ENCODE data around the gene TMEM8B. TPM values are rescaled to one million over a fixed set of nuclear protein-coding genes. Genes with fewer than 3 reads are reported as not detected.
"Not testable (repeated sequence)": the region's sequence is repeated elsewhere in the genome, so short reads cannot be mapped to it uniquely, and the experiment has no call there.

TMEM8B gene
- total RNA-seq, 1 experiment from 2014 or later = 2.0 TPM

DNA sequence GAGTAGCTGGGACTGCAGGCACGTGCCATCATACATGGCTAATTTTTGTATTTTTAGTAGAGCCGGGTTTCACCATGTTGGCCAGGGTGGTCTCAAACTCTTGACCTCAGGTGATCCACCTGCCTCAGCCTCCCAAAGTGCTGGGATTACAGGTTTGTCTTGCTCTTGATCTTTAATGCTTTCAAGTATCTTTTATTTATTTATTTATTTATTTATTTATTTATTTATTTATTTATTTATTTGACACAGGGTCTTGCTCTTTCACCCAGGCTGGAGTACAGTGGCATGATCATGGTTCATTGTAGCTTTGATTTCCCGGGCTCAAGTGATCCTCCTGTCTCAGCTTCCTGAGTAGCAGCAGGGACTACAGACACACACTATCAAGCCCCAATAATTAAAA is 55.9 kb downstream of the TMEM8B start:
- H3K36me3 ChIP-seq (replicated peaks; ENCODE audit: control insufficient read depth, insufficient read depth, low read length); DNase-seq; H3K27me3 ChIP-seq (ENCODE audit: control insufficient read depth, insufficient read depth, low read length); H3K4me3 ChIP-seq (ENCODE audit: insufficient read depth, low read depth, low read length): not testable (repeated sequence)

GRCh38 chr9:35891646-35892045 is 62.6 kb downstream of the TMEM8B start:
- no peak overlapping the region for H3K4me3 ChIP-seq (ENCODE audit: insufficient read depth, low read depth, low read length)
- no peak for DNase-seq
- H3K36me3 ChIP-seq (replicated peaks; ENCODE audit: control insufficient read depth, insufficient read depth, low read length) = no peaks in the 10 kb centered on the region
- no peaks in the 10 kb centered on the region for H3K27me3 ChIP-seq (ENCODE audit: control insufficient read depth, insufficient read depth, low read length)

GRCh38 chr9:35892051-35892450 is 63.0 kb downstream of the TMEM8B start:
- DNase-seq = no peak
- Histone ChIP-seq H3K4me3 (ENCODE audit: insufficient read depth, low read depth, low read length) (no peak overlapping the region), H3K36me3 (replicated peaks; ENCODE audit: control insufficient read depth, insufficient read depth, low read length) (no peaks in the 10 kb centered on the region), H3K27me3 (ENCODE audit: control insufficient read depth, insufficient read depth, low read length) (no peaks in the 10 kb centered on the region)

DNA sequence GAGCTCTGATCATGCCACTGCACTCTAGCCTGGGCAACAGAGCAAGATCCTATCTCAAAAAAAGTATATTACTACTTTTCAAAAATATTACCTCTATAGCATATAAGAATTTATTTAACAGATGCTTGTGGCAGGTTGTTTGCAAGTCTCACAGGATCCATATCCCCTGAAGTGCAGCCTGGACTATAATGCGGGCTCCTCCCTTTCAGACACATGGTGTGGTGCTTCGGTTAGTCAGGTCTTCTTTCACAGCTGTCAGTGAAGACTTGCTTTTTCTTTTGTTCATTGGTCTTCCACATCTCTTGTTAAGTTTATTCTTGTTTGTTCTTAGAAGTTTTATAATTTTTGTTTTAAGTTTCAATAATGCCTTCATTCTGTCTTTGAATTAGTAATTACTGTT is 67.5 kb downstream of the TMEM8B start:
- no peak for DNase-seq
- H3K27me3 ChIP-seq (ENCODE audit: control insufficient read depth, insufficient read depth, low read length) = no peaks in the 10 kb centered on the region

DNA sequence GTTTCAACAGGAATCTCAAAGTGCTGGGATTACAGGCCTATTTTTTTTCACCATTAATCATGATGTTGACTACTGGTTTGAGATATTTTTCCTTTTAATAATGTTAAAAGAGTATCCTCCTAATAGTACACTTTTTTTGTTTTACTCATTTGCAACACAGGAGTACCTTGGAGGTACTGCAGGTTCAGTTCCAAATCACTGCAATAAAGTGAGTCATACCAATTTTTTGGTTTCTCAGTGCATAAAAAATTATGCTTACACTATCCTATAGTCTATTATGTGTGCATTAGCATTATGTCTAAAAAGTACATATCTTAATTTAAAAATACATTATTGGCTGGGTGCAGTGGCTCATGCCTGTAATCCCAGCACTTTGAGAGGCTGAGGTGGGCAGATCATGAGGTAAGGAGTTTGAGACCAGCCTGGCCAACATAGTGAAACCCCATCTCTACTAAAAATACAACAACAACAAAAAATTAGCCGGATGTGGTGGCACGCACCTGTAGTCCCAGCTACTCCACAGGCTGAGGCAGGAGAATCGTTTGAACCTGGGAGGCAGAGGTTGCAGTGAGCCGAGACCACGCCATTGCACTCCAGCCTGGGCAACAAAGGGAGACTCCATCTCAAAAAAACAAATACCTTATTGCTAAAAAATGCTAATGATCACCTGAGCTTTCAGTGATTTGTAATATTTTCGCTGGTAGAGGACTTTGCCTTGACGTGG is 68.5 kb downstream of the TMEM8B start:
- not testable (repeated sequence) for H3K27me3 ChIP-seq (ENCODE audit: control insufficient read depth, insufficient read depth, low read length); DNase-seq; H3K4me3 ChIP-seq (ENCODE audit: insufficient read depth, low read depth, low read length); H3K36me3 ChIP-seq (replicated peaks; ENCODE audit: control insufficient read depth, insufficient read depth, low read length)

More for the DNA sequence above, 67.5 kb downstream of the TMEM8B start:
- H3K36me3 ChIP-seq (replicated peaks; ENCODE audit: control insufficient read depth, insufficient read depth, low read length) = no peaks in the 10 kb centered on the region
- no peak overlapping the region for H3K4me3 ChIP-seq (ENCODE audit: insufficient read depth, low read depth, low read length)

GRCh38 chr9:35898337-35898736 is 69.3 kb downstream of the TMEM8B start:
- no peak for DNase-seq
- Histone ChIP-seq H3K36me3 (replicated peaks; ENCODE audit: control insufficient read depth, insufficient read depth, low read length) (no peaks in the 10 kb centered on the region), H3K4me3 (ENCODE audit: insufficient read depth, low read depth, low read length) (no peak overlapping the region), H3K27me3 (ENCODE audit: control insufficient read depth, insufficient read depth, low read length) (no peaks in the 10 kb centered on the region)

- no peak for DNase-seq
- Histone ChIP-seq H3K4me3 (ENCODE audit: insufficient read depth, low read depth, low read length) (no peak overlapping the region), H3K36me3 (replicated peaks; ENCODE audit: control insufficient read depth, insufficient read depth, low read length) (no peaks in the 10 kb centered on the region), H3K27me3 (ENCODE audit: control insufficient read depth, insufficient read depth, low read length) (no peaks in the 10 kb centered on the region)
Observed at GRCh38 chr9:35899021-35899420, 70.0 kb downstream of the TMEM8B start.

GRCh38 chr9:35903049-35903448 is 74.0 kb downstream of the TMEM8B start:
- no peak overlapping the region for H3K4me3 ChIP-seq (ENCODE audit: insufficient read depth, low read depth, low read length)
- H3K36me3 ChIP-seq (replicated peaks; ENCODE audit: control insufficient read depth, insufficient read depth, low read length) = no peaks in the 10 kb centered on the region
- H3K27me3 ChIP-seq (ENCODE audit: control insufficient read depth, insufficient read depth, low read length) = no peaks in the 10 kb centered on the region
- peak; percentile 69 for DNase-seq

- H3K4me3 ChIP-seq (ENCODE audit: insufficient read depth, low read depth, low read length) = no peak overlapping the region
- H3K27me3 ChIP-seq (ENCODE audit: control insufficient read depth, insufficient read depth, low read length) = no peaks in the 10 kb centered on the region
- no peaks in the 10 kb centered on the region for H3K36me3 ChIP-seq (replicated peaks; ENCODE audit: control insufficient read depth, insufficient read depth, low read length)
- no peak for DNase-seq
Observed at GRCh38 chr9:35904338-35904737, 75.3 kb downstream of the TMEM8B start.

GRCh38 chr9:35905051-35905781 is 76.2 kb downstream of the TMEM8B start:
- Histone ChIP-seq H3K27me3 (ENCODE audit: control insufficient read depth, insufficient read depth, low read length) (no peaks in the 10 kb centered on the region), H3K4me3 (ENCODE audit: insufficient read depth, low read depth, low read length) (no peak overlapping the region), H3K36me3 (replicated peaks; ENCODE audit: control insufficient read depth, insufficient read depth, low read length) (no peaks in the 10 kb centered on the region)
- no peak for DNase-seq

DNA sequence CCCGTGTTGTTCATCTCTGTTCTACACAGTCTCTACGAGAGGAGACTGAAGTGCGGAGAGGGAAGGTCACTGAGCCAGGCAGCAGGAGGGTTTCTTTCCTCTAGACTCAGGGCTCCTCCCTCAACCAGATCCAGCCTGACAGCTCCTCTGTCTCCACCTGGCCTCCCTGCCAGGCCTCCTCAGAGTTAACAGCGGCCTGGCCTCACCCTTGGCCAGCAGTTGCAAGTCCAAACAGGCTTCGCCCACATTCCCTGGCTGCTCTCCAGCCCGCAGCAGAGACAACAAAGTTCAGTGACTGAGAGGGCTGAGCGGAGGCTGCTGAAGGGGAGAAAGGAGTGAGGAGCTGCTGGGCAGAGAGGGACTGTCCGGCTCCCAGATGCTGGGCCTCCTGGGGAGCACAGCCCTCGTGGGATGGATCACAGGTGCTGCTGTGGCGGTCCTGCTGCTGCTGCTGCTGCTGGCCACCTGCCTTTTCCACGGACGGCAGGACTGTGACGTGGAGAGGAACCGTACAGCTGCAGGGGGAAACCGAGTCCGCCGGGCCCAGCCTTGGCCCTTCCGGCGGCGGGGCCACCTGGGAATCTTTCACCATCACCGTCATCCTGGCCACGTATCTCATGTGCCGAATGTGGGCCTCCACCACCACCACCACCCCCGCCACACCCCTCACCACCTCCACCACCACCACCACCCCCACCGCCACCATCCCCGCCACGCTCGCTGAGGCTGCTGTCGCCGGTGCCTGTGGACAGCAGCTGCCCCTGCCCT is 77.1 kb downstream of the TMEM8B start, which contains the start of gene HRCT1:
TSS of gene HRCT1 (plus strand) at position 291 of the 768 bp plus-strand sequence. CDS start at position 377, 86 bp downstream.
- H3K4me3 ChIP-seq (ENCODE audit: insufficient read depth, low read depth, low read length) = no peak within 1 kb of the TSS
- DNase-seq = no peak
- no peaks in the 10 kb centered on the region for H3K36me3 ChIP-seq (replicated peaks; ENCODE audit: control insufficient read depth, insufficient read depth, low read length)

DNA sequence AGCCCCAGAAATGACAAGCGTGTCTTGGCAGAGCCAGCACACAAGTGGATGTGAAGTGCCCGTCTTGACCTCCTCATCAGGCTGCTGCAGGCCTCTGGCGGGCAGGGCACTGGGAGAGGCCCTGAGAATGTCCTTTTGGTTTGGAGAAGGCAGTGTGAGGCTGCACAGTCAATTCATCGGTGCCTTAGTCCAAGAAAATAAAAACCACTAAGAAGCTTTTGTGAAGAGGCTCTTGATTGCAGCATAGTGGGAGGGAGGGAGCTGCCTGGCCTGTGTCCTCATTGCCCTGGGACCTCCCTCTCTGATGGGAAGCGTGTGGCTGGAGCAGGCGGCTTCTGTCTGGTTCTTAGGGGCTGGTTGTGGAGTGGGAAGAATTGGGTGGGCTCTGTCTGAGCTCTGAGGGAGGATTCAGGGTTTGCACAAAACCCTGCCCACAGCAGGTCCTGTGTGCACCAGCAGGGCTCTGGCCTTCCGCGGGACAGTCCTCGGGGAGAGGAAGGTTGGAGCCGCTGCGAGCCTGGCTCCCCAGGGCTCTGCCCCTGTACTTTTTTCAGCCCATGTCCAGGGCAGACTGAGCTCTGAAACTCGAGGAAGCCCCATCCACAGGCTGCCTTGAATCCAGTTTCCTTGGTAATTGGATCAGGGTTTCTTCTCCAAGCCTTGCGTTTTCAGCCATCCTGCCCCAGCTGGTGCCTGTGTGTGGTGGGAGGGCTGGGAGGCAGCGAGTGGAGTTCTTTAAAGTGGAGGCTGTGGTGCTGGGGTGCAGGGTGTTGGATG is 78.1 kb downstream of the TMEM8B start:
- Histone ChIP-seq H3K27me3 (ENCODE audit: control insufficient read depth, insufficient read depth, low read length) (no peaks in the 10 kb centered on the region), H3K4me3 (ENCODE audit: insufficient read depth, low read depth, low read length) (no peak overlapping the region), H3K36me3 (replicated peaks; ENCODE audit: control insufficient read depth, insufficient read depth, low read length) (no peaks in the 10 kb centered on the region)
- DNase-seq = peak; percentile 40

More for the DNA sequence above, 77.1 kb downstream of the TMEM8B start, which contains the start of gene HRCT1:
- no peaks in the 10 kb centered on the region for H3K27me3 ChIP-seq (ENCODE audit: control insufficient read depth, insufficient read depth, low read length)

DNA sequence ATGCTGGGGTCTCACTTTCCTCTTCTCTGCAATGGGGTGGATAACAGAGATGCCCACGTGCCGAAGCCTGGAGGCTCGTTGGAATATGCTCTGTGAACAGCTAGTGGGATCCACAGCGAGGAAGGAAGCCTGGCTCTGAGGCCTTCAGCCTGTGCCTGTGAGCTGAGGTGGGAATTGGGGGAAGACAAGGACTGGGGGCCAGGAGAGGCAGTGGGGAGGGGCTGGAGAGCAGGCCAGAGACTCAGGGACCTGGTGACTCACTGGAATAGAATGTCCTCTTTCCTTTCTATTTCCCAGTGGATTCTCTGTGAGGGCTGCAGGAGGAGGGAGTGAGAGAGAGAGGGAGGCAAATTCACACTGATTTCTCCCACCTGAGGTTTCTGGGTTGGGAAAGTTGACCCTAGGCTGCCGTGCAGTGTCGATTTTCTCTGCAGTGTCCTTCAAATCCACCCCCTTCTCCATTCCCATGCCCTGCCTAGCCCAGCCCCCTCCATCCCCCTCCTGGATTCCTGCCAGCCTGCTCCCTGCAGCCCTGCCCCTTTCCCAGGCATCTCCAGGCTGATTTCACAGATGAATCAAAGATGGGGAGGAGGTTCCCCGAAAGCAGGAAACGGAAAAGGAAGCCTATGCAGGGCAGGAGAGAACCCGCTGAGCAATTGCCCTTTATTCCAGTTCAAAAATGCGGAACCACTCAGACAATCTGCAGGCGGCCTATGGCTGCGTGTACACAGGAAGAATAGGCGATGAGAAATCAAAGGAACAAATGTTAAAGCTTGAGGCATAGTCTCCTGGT is 78.9 kb downstream of the TMEM8B start:
- peak; percentile 85 for DNase-seq
- no peak overlapping the region for H3K4me3 ChIP-seq (ENCODE audit: insufficient read depth, low read depth, low read length)

More for the DNA sequence above, 78.9 kb downstream of the TMEM8B start:
- Histone ChIP-seq H3K27me3 (ENCODE audit: control insufficient read depth, insufficient read depth, low read length) (no peaks in the 10 kb centered on the region), H3K36me3 (replicated peaks; ENCODE audit: control insufficient read depth, insufficient read depth, low read length) (no peaks in the 10 kb centered on the region)
